Epithelial cell of proximal tubule (primary cell): ENCODE results near the gene GNG12. TPM values are rescaled to one million over a fixed set of nuclear protein-coding genes. Genes with fewer than 3 reads are reported as not detected.

Source experiments
- DNase-seq: peaks from one replicate; pipeline ENCODE4 v3.0.0-alpha.2; 2011; ENCODE audit warnings: low read depth
- H3K4me3 ChIP-seq: 2 replicates; pipeline ENCODE4 v1.5.1; 2011; ENCODE audit warnings: low read depth, mild to moderate bottlenecking, low read length
- total RNA-seq: library from RNA; depleted of rRNA; stranded (reverse); fragments of >200 nt; gene quantifications from 2 replicates; pipeline ENCODE4 v1.2.3, GENCODE V29; 2015
- TF ChIP-seq, protein P1 (sequence below): conservative IDR thresholded peaks from 2 replicates; pipeline ENCODE4 v1.5.1; 2012; ENCODE audit warnings: low read depth, mild to moderate bottlenecking, low read length

Gene GNG12
- total RNA-seq, 1 donor from 2014 or later: 67.1 TPM

DNA sequence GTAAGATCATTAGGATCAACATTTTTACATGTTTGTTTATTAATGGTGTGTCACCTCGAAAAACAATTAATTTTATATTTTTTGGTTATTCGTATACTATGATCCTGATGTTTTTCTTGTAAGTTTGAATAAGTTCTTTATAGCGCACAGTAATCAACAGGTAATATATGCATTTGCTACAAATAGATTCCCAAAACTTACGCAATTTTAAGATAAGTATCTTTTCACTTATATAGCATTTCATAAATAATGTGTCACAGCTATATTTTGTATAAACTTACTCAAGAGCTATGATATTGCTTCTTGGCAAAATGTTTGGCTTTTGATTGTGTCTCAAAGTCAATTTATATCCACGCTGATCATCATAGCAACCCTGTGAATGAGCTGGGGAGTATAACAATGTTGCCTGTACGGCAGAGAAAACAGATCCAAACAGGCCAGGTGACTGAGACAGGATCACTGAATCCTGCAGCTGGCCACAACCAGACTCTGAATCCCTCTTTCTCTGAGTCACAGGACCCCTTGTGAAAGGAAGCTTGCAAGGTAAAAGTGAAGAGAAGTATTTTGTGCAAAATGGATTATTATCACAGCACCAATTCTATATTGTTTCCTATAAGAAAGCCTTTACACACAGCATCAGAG lies 48.6 kb downstream of the GNG12 start:
- DNase-seq: no peak
- TF ChIP-seq, protein P1, sequence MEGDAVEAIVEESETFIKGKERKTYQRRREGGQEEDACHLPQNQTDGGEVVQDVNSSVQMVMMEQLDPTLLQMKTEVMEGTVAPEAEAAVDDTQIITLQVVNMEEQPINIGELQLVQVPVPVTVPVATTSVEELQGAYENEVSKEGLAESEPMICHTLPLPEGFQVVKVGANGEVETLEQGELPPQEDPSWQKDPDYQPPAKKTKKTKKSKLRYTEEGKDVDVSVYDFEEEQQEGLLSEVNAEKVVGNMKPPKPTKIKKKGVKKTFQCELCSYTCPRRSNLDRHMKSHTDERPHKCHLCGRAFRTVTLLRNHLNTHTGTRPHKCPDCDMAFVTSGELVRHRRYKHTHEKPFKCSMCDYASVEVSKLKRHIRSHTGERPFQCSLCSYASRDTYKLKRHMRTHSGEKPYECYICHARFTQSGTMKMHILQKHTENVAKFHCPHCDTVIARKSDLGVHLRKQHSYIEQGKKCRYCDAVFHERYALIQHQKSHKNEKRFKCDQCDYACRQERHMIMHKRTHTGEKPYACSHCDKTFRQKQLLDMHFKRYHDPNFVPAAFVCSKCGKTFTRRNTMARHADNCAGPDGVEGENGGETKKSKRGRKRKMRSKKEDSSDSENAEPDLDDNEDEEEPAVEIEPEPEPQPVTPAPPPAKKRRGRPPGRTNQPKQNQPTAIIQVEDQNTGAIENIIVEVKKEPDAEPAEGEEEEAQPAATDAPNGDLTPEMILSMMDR: no peak
- H3K4me3 ChIP-seq: no peak overlapping the region

DNA sequence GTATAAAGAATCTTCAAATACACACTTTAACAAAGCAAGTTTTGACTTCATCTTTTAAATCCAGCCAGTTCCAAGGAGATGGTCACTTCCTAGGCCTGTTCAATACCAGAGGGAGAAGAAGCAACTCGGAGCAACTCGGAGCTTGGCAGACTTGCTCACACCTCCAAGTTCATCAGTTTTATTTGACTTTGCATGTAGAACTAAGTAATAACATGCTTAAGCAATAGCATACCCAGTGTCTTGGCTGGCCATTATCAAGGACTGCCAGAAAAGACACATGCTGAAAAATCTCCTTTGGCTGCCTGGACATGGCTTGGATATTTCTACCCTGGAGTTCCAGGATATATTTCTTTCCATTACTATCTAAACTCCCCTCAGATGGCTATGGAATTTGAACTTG lies 52.6 kb downstream of the GNG12 start:
- DNase-seq: no peak
- no peak overlapping the region for H3K4me3 ChIP-seq
- TF ChIP-seq, protein P1: no peak

DNA sequence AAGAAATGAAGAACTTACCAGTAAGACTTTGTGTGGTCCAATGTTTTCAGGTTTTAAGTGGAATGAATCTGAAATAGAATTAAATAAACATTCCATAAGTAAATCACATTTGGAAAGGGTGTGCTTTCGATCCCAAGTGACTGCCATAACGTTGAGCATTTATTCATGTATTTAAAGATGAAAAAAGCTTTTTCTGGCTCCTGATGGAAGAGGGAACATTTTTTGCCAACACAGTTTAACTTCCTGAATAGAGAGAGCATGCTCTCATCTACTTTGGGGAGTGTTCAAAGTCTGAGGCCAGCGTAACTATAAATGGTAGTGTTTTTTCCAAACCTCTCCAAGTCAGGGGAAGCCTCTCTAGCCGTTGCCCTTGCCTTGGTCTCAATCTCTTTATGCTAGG lies 55.8 kb downstream of the GNG12 start:
- no peak for DNase-seq
- no peak overlapping the region for H3K4me3 ChIP-seq
- TF ChIP-seq, protein P1: no peak

DNA sequence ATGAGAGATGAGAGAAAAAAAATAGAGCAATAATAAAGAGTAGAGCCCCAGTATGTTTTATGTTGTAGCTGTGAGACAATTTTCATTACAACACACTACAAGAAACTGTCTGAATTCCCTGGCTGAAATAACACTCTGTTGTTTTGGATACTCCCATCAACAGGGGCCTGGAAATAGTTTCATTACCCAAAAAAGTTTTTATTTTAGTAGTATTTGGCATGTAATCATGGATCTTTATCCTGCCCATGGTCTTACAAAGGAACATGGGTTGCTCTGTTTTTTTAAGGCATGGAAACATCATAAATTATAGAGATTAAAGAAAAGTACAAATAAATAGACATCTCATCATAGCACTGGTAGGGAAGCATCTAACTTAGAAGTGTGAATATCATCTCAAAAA lies 56.3 kb downstream of the GNG12 start:
- TF ChIP-seq, protein P1: no peak
- no peak for DNase-seq
- no peak overlapping the region for H3K4me3 ChIP-seq

DNA sequence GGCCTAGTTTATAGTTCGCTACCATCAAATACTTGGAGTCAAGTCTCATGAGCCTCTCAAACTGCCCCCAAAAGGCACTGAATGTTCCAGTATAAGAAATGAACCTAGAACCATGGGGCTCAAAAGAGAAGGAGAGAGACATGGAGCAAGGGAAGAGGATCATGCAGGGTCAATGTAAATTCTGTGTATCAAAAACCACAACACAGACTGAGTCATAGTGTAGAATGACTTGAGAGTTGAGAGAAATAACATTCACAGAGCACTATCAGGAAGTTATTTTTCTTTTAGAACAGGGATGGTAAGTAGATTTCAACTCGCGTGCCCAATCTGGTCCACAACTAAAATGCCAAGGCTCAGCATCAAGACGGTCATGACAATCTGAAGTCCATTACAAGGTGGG lies 59.8 kb downstream of the GNG12 start:
- H3K4me3 ChIP-seq: no peak overlapping the region
- TF ChIP-seq, protein P1: no peak

DNA sequence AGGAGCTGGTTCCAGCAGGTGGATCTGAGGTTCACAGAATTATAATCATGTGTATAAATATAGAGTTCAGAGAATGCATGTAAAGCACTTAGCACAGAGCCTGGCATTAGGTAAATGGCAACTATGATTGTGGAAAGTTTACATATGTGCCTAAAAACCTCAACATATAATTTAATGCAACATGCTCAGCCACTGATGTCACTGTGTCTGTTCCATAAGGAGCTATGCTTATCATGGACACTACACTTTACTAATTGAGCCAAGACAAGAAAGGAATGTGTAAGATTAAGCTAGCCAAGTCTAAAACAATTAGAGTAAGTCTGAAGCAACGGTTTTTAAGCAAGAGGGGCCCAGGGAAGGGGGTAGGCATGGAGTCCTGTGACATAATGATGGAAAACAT lies 61.5 kb downstream of the GNG12 start:
- H3K4me3 ChIP-seq: no peak overlapping the region
- DNase-seq: no peak
- TF ChIP-seq, protein P1: no peak

More for the DNA sequence above, 59.8 kb downstream of the GNG12 start:
- DNase-seq: no peak

DNA sequence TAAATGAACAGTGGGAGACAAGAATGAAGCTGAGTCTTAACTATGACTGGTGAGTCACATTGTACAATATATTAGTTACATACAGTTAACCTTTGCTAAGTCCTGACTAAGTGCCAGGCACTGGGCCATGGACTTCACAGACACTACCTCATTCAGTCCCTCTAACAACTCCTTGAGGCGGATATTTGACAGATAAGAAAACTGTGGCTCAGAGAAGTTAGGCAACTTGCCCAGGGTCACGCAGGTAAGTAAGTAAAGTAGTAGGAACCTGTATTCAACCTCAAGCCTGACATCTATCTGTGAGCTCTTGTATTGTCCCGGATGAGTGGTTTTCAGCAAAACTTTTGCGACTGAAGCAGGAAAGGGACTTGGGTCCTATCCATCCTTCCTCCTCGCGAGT lies 62.1 kb downstream of the GNG12 start:
- TF ChIP-seq, protein P1: peak; percentile 31
- no peak overlapping the region for H3K4me3 ChIP-seq
- no peak for DNase-seq
